ENCODE measurements around the gene RALGPS2.

GRCh38 chr1:178743801-178744200 is 18.8 kb downstream of the RALGPS2 start:
- TF ChIP-seq EZH2 (IDR thresholded peaks at IDR 0.05; ENCODE audit: low read depth, unreplicated experiment) (no peak), REST (IDR thresholded peaks at IDR 0.05; ENCODE audit: unreplicated experiment) (no peak), CTCF (conservative IDR thresholded peaks at IDR 0.05; ENCODE audit: low read depth in 2 of 2) (no peak), CREB1 (CRISPR knock-in tag; IDR thresholded peaks at IDR 0.05; ENCODE audit: low read depth) (no peak), JUNB (IDR thresholded peaks at IDR 0.05; ENCODE audit: unreplicated experiment) (no peak), EZH2phosphoT487 (IDR thresholded peaks at IDR 0.05; ENCODE audit: unreplicated experiment) (no peak), POLR2AphosphoS5 (IDR thresholded peaks at IDR 0.05; ENCODE audit: low read depth) (no peak), STAT1 (IDR thresholded peaks at IDR 0.05; ENCODE audit: unreplicated experiment) (no peak), ZNF462 (CRISPR knock-in tag; IDR thresholded peaks at IDR 0.05) (no peak), NANOG (IDR thresholded peaks at IDR 0.05; ENCODE audit: borderline replicate concordance) (no peak), ZNF114 (CRISPR knock-in tag; IDR thresholded peaks at IDR 0.05) (no peak)
- TF ChIP-seq, protein P1, sequence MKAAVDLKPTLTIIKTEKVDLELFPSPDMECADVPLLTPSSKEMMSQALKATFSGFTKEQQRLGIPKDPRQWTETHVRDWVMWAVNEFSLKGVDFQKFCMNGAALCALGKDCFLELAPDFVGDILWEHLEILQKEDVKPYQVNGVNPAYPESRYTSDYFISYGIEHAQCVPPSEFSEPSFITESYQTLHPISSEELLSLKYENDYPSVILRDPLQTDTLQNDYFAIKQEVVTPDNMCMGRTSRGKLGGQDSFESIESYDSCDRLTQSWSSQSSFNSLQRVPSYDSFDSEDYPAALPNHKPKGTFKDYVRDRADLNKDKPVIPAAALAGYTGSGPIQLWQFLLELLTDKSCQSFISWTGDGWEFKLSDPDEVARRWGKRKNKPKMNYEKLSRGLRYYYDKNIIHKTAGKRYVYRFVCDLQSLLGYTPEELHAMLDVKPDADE (IDR thresholded peaks at IDR 0.05): no peak

Measured in GM23338 (cell line).